ENCODE results near the gene ACAD8.

GRCh38 chr11:134238956-134239355, 14.4 kb upstream of the ACAD8 start:
- TF ChIP-seq CTCF (conservative IDR thresholded peaks at IDR 0.05; ENCODE audit: low read depth, low read length) = no peak
- TF ChIP-seq BHLHE40 (IDR thresholded peaks at IDR 0.05; ENCODE audit: low read depth, low read length) = no peak
- no peak for TF ChIP-seq MAFK (IDR thresholded peaks at IDR 0.05; ENCODE audit: low read depth, low read length)
- no peak for TF ChIP-seq ELK1 (IDR thresholded peaks at IDR 0.05; ENCODE audit: borderline replicate concordance, low read depth, low read length)
- TF ChIP-seq POLR2A (IDR thresholded peaks at IDR 0.05; ENCODE audit: low read depth, low read length) = no peak
- no peak for TF ChIP-seq SMC3 (IDR thresholded peaks at IDR 0.05; ENCODE audit: low read depth, low read length)
- no peak for TF ChIP-seq FOS (IDR thresholded peaks at IDR 0.05; ENCODE audit: low read depth, low read length)

All from IMR-90 (cell line).